ENCODE measurements around the gene RGS6.

Gene RGS6

DNA sequence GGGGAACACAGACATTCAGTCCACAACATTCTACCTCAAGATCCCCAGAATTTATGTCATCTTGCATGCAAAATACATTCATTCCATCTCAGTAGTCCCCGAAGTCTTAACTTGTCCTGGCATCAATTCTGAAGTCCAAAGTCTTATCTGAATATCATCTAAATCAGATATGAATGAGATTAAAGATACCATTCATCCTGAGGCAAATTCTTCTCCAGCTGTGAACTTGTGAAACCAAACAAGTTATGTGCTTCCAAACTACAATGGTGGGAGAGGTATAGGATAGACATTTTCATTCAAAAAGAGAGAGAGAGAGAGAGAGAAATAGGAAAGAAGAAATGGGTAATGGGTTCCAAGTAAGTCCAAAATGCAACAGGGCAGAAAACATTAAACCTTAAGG is 571.0 kb downstream of the RGS6 start:
- no peak for DNase-seq (ENCODE audit: low spot score)

- DNase-seq (ENCODE audit: low spot score) = no peak
Observed at GRCh38 chr14:72503696-72504368, 571.6 kb downstream of the RGS6 start.

GRCh38 chr14:72510566-72510965 is 578.3 kb downstream of the RGS6 start:
- no peak for DNase-seq (ENCODE audit: low spot score)

- peak; percentile 33 for DNase-seq (ENCODE audit: low spot score)
Observed at GRCh38 chr14:72512281-72512680, 580.1 kb downstream of the RGS6 start.

- peak; percentile 61 for DNase-seq (ENCODE audit: low spot score)
Observed at GRCh38 chr14:72512925-72513324, 580.7 kb downstream of the RGS6 start.

DNA sequence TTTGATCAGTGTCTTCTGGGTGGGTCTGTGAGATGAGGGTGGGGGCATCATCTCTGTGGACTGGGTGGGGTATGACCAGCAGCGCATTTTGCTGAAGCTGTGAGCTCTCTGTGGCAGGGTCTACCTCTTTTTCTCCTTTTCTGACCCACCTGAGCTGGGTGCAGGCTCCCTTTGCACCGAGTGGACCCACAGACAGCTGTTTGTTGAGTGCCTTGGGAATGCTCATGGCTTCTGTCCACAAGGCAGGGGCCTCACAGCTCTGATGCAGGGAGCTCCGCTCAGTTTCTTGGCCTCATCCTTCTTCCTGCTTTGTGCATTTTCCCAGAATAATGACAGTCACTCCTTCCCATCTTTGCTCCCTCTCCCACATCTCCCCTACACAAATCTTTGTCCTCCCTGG is 581.1 kb downstream of the RGS6 start:
- DNase-seq (ENCODE audit: low spot score) = peak; percentile 3

- peak; percentile 74 for DNase-seq (ENCODE audit: low spot score)
Observed at GRCh38 chr14:72513965-72514659, 581.9 kb downstream of the RGS6 start.

DNA sequence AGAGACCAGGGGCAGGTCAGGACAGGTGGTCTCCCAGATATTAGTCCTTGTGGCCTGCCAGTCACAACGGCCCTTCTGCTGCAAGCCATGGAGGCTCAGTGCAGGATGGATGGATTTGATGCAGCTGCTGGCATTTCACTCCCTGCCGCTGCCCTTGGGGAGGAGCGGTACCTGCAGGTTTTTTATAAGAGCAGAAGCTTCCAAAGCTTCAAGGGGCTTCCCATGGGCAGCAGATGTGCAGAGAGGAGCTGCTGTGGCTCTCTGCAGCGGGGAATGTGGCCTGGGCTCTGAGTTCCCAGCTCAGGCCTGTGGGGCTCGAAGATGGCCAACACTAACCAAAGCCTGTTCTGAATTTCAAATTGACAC is 582.4 kb downstream of the RGS6 start:
- no peak for DNase-seq (ENCODE audit: low spot score)

DNA sequence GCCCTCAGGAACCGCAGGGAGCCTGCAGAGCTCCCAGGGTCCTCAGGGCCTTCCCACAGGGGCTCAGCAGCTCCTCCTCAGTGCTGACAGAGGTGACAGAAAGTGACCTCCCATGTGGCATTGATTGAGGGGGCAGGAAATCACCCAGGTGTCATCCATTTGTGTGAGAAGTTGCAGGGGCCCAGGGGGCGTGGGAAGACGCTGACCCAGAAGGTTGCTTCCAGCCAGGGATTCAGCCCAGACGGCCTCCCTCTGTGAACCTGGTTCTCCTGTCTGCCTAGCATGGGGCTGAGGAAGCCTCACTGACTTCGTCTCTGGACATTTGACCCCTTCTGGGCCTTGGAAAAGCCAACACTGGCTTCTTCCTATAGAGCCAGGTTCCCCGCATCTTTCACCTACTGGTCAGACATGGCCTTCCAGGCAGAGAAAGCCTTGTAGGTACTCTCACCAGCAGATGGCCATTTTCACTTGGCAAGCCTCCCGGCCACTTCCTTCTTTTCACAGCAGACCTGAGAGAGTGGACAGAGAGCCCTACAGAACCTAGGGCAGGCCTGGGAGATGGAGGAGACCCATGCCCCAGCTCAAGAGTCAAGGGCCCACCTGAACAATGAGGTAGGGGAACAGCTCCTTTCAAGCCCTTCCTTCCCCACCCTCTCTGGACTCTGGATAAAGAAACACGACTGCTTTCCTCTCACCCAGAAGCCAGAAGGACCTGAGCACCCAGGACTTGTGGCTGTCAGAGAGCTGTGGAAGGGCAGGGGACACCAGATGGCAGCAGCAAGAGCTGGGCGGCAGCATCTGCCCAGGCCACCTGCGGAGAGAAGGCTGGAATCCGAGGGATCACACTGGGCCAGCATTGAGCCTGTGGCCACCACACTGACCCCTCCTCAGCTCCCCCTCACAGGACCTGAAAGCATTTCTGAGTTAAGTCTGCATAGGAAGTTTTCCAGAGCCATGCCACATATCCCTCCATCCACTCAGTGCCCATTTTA is 583.8 kb downstream of the RGS6 start:
- DNase-seq (ENCODE audit: low spot score) = peak; percentile 95

- DNase-seq (ENCODE audit: low spot score) = peak; percentile 95
Observed at GRCh38 chr14:72516936-72517700, 584.9 kb downstream of the RGS6 start.

DNA sequence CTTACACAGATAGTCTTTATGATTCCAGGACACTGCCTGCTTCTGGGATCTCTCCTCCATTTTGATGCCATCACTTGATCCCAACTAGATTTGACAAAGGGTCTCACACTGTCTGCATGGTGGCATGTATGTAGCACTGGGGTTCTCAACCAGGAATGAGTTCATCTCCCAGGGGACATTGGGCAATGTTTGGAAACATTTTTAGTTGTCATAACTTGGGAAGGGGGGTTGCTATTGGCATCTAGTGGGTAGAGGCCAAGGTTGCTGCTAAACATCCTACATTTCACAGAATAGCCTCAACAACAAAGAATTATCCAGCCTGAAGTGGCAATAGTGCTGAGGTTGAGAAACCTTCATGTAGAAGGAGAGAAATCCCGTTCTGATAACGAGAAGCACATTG is 585.5 kb downstream of the RGS6 start:
- DNase-seq (ENCODE audit: low spot score) = no peak

DNA sequence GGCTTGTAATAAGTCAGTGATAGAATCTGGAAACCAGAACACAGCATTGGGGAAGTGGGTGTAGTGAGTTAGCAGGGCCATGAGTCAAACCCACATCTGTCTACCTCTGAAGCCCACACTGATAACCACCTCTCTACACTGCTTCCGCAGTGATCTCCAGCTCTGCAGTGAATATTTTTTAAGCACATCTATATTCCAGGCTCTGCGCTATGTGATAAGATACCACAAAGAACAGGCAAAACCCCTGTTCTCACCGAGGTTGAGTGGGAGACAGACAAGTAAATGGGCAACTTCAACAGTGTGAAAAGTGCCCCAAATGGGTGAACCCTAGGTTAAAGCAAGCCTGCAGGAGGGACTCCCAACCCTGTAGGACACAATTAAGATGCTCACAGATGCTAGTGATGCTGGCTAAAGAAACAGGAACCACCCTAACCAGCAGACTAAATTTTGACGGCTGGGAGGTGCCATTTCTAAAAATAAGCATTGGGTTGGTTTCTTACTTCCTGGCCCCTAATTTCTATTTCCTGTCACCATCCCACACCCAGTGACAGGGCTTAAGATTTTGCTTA is 586.7 kb downstream of the RGS6 start:
- DNase-seq (ENCODE audit: low spot score) = no peak

DNA sequence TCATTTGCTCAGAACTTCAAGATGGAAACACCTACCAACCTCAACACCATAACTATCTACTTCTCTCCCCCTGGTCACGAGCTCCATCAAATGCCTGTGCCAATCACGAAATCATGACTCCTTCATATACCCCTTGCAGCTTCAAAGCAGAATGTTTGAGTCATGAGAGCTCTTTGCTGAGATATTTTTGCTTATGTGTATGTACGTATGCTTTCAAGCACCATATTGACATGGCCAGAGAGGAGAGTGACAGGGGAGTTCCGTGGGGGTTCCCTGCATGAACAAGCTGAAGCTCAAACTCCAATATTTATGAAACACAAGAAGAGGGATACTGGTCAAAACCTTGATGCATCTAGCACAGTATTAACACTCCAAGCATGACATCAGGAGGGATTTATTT is 587.3 kb downstream of the RGS6 start:
- no peak for DNase-seq (ENCODE audit: low spot score)

DNA sequence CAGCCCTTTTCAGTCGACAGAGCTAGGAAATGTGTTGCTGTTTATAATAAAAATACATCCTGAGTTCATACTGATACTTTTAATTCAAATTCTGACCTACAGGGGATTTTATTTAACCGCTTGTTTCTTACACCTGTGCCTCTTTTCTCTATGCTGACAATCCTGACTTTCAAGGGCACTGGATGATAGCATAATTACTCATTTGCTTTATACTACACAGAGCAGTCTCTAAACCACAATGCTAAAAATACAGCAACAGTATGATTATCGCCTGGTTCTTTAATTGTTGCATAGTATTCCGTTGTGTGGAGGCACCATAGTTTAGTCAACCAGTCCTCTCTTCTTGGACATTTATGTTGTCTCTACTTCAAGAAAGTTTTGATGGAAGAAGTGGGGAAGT is 588.8 kb downstream of the RGS6 start:
- no peak for DNase-seq (ENCODE audit: low spot score)

DNA sequence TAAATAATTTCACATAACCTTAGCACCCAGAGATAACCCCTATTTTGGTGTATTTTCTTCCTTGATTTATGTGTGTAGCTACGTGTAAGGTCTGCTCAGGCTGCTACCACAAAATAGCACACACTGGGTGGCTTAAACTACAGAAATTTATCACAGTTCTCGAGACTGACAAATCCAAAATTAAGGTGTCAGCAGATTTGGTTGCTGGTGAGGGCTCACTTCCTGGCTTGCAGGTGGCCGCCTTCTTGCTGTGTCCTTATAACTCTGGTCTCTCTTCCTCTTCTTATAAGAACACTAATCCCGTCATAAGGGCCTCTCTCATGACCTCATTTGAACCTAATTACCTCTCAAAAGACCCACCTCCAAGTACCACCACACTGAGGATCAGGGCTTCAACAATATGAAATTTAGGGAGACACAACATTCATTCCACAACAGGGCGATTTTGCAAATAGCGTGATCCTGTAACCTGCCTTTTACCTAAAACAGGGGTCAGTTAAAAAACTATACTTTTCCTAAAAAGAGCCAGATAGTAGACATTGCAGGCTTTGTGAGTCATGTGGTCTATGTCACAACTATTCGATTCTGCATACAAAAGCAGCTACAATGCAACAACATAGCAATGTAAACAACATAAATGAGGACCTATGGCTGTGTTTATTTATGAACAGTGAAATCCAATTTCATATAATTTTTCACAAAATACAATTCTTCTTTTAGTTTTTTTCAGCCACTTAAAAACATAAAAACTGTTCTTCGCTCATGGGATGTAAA is 589.9 kb downstream of the RGS6 start:
- DNase-seq (ENCODE audit: low spot score) = no peak

DNA sequence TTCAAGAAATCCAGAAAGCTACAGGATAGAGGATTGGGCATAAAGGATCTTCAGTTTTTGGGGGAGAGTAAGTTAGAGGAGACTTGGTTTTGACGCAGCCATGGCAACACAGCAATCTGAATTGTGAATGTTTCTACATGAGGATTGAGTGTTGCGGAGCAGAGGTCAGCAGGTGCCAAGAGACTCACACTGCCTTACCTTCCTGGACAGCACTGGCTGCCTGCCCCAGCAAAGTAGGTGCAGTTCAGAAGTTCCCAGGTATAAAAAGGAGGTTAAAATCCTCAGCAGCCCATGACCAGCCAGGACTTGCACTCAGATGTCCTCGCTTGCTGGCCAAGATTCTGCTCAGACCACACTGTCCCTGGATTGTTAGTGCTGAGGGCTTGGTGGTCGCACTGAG is 590.6 kb downstream of the RGS6 start:
- DNase-seq (ENCODE audit: low spot score) = no peak

DNA sequence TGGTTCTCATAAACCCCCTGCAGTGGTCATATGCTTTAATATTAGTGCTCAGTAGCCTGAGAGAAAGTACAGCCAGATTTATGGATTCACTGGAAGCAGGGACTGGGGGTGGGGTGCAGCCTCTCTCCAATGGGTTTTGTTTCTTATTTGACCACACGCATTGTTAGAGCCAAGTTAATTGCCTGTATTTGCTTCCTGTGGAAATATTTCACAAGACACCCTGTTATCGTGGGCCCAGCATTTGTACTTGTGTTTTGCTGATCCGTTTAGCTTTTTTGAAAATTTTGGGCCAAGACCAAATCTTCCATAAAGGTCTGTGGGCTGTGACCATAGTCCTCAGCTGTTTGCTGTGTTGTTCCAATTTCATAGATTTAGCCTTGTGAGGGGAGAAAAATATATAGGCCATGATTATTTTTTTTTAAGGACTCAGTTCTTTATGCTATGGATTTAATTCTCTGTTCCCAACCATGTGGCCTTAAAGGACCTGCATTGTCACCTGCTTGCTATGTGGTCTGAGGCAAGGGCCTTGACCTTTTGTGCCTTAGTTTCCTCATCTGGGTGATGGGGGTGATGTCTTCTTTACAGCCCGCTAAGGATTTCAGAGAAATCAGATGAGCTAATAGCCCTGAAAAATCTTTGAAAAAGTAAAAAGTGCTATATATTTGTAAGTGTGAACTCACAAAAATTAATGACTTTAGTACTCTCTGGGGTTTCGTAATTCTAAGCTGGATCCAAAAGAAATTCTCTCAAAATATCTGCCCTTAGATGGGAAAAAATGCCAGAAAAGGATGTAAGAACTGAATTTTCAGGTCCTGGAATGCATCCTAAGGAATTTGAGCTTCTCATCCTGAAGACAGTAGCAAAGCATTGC is 591.4 kb downstream of the RGS6 start:
- DNase-seq (ENCODE audit: low spot score) = no peak

DNA sequence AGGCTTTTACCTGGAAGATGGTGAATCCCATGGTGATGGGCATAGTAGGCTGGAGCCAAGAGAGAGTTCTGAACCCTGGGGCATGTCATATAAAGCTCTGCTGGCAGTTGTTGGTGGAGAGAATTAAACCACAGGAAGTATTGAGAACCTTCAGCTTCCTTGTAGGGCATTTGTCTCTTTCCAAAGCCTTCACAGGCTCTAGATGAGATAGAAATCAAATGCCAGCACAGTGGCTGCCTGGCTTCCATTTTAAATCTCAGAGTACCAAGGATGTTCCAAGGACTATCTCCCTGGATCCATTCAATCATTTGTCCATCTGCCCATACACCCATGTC is 592.0 kb downstream of the RGS6 start:
- DNase-seq (ENCODE audit: low spot score) = no peak

DNA sequence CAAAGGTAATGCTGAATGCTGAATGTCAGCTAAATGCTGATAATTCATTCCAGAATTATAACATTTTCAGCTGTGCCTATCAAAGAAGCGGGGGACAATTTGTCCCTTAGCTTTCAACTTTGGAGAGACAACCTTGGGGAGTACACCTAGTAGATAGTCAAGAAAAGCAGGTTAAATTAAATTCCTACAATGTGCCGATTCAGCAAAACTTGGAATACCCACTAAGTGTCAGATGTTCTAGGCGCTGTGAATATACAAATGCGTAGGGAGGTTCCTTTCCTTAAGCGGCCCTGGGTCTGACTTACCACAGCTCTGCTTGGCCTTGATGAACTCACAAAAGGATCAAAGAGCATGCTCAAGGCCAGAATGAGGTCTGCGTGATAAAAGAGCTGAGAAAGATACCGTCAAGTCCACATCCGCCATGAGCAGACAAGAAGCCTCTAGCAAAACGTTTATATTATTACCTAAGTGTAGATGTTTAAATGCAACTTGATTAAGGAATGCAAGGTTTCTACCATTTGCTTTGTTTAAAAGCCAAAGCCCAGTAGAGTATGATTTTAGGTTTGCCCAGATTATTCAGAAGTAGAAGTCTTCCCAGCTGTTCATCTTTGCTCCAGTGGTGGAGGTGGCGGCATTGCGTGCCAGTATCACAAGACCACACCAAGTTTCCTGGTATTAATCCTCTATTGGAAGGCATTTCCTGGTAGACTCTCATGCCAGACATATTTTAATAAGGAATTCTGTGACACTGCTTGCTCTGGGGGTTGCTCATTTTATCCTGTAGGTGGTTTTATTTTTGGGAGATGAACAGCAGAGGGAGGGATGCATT is 593.1 kb downstream of the RGS6 start:
- no peak for DNase-seq (ENCODE audit: low spot score)
